Measurements from ENCODE around the gene DOCK2.

DNA sequence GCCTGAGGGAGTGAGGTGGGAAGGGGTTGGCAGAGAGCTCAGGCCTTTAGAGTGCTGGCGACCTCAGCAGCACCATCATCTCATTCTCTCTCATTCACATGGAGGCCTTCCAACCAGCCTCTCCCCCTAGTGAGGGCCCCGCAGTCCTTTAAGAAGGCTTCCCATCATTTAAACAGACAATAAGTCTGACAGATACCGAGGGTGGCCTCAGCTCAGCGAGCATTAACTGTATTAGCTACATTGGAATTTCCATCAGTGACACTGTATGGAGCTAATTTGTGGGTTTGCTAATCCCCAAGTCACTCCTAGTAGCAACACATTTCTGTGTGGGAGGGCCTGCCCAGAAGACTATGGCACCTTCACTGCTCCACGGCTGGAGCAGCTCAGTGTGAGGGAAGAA is 267.4 kb downstream of the DOCK2 start:
- TF ChIP-seq, protein P1, sequence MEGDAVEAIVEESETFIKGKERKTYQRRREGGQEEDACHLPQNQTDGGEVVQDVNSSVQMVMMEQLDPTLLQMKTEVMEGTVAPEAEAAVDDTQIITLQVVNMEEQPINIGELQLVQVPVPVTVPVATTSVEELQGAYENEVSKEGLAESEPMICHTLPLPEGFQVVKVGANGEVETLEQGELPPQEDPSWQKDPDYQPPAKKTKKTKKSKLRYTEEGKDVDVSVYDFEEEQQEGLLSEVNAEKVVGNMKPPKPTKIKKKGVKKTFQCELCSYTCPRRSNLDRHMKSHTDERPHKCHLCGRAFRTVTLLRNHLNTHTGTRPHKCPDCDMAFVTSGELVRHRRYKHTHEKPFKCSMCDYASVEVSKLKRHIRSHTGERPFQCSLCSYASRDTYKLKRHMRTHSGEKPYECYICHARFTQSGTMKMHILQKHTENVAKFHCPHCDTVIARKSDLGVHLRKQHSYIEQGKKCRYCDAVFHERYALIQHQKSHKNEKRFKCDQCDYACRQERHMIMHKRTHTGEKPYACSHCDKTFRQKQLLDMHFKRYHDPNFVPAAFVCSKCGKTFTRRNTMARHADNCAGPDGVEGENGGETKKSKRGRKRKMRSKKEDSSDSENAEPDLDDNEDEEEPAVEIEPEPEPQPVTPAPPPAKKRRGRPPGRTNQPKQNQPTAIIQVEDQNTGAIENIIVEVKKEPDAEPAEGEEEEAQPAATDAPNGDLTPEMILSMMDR (conservative IDR thresholded peaks at IDR 0.05): no peak
- TF ChIP-seq ZFX (IDR thresholded peaks at IDR 0.05): no peak
